ENCODE measurements around the gene EFNA5.

Gene EFNA5

DNA sequence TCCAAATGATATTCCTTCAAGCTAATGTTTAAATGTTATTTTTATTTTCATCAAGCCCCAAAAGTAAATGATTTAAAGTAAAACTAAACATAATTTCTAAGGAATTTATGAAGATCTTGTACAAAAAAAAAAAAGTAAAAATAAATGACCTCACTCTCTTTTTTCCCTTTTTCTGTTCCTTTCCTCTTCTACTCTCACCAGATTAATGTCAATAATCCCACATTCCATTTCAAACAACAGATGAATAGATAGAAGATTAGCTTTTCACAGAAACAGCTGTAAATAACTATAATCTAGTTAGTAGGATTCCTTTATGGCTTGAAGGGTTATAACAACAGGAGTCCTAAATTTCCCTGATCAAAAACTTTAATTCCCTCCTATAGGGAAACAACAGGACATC, 88.1 kb downstream of the EFNA5 start:
- H3K36me3 Mint-ChIP-seq (ENCODE audit: insufficient read depth), result no peaks in the 10 kb centered on the region
- no peak overlapping the region for H3K4me3 Mint-ChIP-seq
- H3K4me1 Mint-ChIP-seq, result no peaks in the 10 kb centered on the region
- no peak overlapping the region for H3K27ac Mint-ChIP-seq (ENCODE audit: low read depth)
- ATAC-seq (replicated peaks; ENCODE audit: extremely low read depth, poor library complexity, severe bottlenecking) (no peak), DNase-seq (ENCODE audit: low spot score in 2 of 2) (no peak)
- no peaks in the 10 kb centered on the region for H3K9me3 Mint-ChIP-seq
- H3K27me3 Mint-ChIP-seq, result peaks cover 9% of the 10 kb centered on the region

DNA sequence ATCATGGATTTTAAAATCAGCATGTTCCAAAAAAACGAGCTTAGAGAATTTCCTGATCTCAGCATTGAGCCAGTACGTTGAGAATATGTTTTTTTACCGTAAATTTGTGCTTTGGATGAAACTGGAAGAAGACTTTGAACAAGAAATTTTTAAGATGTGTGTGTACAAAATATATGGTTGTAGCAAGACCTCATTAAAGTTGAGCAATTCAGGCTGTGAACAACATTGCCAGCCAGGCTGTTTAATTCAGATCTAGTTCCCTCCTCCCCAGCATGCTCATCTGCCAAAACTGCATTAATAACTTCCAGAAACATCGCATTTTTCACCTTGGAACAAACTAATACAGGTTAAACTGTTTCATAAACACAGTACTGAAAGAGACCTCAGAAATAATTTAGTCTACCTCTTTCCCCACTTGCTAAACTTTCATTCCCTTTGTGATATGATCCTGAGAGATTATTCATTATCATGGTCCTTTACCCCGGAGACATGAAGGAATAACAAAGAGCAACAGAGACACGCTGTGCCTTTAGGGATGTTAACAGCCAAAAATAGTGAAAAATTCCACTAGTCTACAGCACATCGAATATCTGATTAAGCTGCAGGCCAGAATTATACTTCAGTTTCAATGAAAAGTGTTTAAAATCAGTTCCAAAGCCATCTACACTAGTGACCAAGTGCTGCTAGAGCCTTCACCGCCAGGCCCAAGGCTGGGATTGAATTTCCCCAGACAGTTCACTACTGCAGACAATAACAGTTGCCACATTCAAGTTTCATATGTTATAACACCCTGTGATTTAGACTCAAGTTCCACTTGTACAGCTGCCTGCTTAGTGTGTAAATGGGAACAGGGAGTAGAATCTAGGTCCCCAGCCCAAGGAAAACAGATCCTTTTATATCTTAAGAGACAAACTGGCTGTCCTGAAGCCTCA, 89.6 kb downstream of the EFNA5 start:
- Mint-ChIP-seq H3K4me3 (no peak overlapping the region), H3K4me1 (no peaks in the 10 kb centered on the region), H3K27ac (ENCODE audit: low read depth) (no peak overlapping the region), H3K36me3 (ENCODE audit: insufficient read depth) (no peaks in the 10 kb centered on the region), H3K9me3 (no peaks in the 10 kb centered on the region), H3K27me3 (peaks cover 7% of the 10 kb centered on the region)
- DNase-seq (ENCODE audit: low spot score in 2 of 2), result no peak
- ATAC-seq (replicated peaks; ENCODE audit: extremely low read depth, poor library complexity, severe bottlenecking), result no peak

DNA sequence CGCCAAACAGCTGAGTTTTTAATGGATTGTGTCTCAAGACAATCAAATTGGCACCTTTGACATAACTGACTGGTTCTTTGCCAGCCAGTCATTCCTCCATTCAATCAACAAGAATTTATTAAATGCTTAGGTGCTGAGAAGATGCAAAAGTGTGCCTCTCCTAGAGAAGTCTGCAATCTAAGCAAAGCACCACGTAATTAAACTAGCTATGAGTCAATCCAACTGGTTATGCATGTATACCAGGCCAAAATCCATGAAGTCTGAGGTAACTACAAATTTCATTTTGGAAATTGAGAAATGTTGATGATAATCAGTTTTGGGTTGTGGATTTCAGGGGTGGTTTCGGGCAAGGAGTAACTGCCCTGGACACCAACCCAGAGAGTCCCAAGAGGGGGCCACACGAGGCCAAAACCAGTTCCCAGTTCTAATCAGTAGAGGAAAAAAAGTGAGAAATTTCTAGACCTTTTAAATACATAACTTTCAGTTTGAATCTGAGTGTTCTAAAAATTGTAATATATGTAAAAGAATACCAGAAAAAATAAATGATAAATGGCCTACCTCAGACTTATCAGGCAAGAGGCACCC, 92.6 kb downstream of the EFNA5 start:
- ATAC-seq (replicated peaks; ENCODE audit: extremely low read depth, poor library complexity, severe bottlenecking) (no peak), DNase-seq (ENCODE audit: low spot score in 2 of 2) (no peak)
- H3K4me1 Mint-ChIP-seq, result no peaks in the 10 kb centered on the region
- H3K4me3 Mint-ChIP-seq, result no peak overlapping the region
- H3K36me3 Mint-ChIP-seq (ENCODE audit: insufficient read depth), result no peaks in the 10 kb centered on the region
- H3K27me3 Mint-ChIP-seq, result no peaks in the 10 kb centered on the region
- no peak overlapping the region for H3K27ac Mint-ChIP-seq (ENCODE audit: low read depth)
- H3K9me3 Mint-ChIP-seq, result no peaks in the 10 kb centered on the region

DNA sequence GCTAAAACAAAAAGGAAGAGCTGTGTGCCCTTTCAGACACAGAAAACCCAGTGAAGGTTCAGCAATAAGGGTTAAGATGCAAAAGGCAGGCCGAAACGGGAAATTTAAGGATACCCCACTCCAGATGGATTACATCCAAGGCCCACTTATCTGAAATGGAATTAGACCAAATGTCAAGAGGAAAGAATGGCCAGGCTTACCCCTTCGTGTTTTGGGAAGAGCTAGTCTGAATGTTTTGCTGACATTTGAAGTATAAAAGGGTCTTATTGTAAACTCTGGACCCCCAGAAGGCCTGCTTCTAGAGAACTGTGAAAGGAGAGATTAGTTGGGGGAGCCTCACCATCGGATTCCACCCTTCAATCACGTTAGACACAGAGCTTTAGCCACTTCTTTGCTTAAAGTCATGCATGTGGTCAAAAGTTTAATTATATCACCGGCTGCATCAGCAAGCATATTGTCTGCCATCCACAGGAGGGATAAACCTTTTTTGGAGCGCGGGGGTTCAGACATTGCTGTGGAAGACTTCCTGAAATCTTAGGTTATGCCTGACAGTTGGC, 93.3 kb downstream of the EFNA5 start:
- Mint-ChIP-seq H3K36me3 (ENCODE audit: insufficient read depth) (no peaks in the 10 kb centered on the region), H3K27ac (ENCODE audit: low read depth) (no peak overlapping the region), H3K4me1 (no peaks in the 10 kb centered on the region), H3K9me3 (no peaks in the 10 kb centered on the region), H3K4me3 (no peak overlapping the region), H3K27me3 (no peaks in the 10 kb centered on the region)
- ATAC-seq (replicated peaks; ENCODE audit: extremely low read depth, poor library complexity, severe bottlenecking) (no peak), DNase-seq (ENCODE audit: low spot score in 2 of 2) (no peak)

DNA sequence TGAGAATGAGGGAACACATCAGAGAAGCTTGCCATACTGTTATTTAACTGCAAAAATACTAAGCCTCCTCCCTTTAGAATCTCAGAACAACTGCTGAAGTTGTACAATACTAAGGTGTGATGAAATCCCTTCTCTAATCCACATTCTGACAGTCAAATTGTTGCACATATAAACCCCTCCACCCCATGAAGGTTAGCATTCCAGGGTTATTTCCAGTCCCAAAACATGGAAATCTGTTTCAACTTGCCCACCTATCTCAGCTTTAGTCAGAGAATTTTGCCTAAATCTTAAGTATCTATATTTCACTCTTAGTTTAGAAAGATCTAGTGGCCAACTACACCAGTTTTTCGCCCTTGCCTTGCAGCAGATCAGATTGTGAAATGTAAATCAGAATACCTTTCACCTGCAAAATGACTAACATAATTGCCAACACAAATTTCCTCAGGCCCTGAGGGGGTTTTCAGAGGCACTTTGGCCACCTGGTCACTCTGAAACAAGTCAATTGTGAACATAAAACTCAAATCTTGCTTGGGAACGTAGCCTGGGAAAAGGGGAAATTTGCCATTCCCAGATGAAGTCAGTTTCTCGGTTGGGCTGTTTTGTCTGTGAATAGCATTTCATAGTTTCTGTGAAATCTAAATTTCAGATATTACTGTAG, 93.9 kb downstream of the EFNA5 start:
- no peak for ATAC-seq (replicated peaks; ENCODE audit: extremely low read depth, poor library complexity, severe bottlenecking)
- Mint-ChIP-seq H3K27ac (ENCODE audit: low read depth) (no peak overlapping the region), H3K27me3 (no peaks in the 10 kb centered on the region), H3K4me1 (peaks cover 4% of the 10 kb centered on the region), H3K9me3 (no peaks in the 10 kb centered on the region), H3K36me3 (ENCODE audit: insufficient read depth) (peaks cover 4% of the 10 kb centered on the region), H3K4me3 (no peak overlapping the region)
- no peak for DNase-seq (ENCODE audit: low spot score in 2 of 2)

DNA sequence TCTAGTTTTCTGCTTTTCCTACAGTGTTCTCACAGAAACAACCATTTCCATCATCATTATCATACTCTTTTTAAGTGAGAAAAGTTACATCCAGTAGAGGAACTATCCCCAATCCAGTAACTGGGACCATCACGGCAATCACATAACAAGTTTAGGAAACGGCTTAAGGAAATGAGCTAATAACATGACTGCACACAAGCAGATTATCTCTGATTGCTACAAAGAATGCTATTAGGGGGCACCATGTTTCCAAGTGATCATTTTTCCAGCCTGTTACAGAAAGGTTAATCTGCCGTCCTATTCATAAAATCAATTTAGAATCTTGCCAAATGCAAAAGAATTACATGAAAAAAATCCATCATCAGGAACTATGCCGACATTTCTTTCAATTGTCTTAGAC, 94.6 kb downstream of the EFNA5 start:
- no peaks in the 10 kb centered on the region for H3K9me3 Mint-ChIP-seq
- H3K36me3 Mint-ChIP-seq (ENCODE audit: insufficient read depth), result peaks cover 5% of the 10 kb centered on the region
- H3K27me3 Mint-ChIP-seq, result no peaks in the 10 kb centered on the region
- no peak overlapping the region for H3K4me3 Mint-ChIP-seq
- no peak for ATAC-seq (replicated peaks; ENCODE audit: extremely low read depth, poor library complexity, severe bottlenecking)
- peaks cover 11% of the 10 kb centered on the region for H3K4me1 Mint-ChIP-seq
- no peak overlapping the region for H3K27ac Mint-ChIP-seq (ENCODE audit: low read depth)
- DNase-seq (ENCODE audit: low spot score in 2 of 2), result no peak

DNA sequence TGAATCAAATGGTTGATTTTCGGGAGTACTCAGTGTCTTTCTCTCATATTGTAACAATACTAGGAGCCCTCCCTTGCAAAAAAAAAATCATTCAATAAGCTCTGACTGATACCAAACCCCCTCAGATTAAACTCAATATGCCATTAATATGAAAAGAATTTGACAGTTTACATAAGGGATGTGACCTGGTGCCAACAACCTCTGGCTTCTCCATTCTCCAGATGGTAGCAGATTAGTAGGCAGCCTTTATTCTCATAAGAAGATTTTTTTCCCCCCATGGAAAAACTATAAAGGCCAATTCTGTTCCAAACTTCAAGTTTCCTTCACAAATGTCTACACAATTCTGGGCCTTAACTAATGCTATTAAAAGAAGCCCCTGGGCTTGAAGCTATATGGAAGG, 96.5 kb downstream of the EFNA5 start:
- no peaks in the 10 kb centered on the region for H3K27me3 Mint-ChIP-seq
- no peak overlapping the region for H3K4me3 Mint-ChIP-seq
- H3K36me3 Mint-ChIP-seq (ENCODE audit: insufficient read depth), result peaks cover 6% of the 10 kb centered on the region
- no peaks in the 10 kb centered on the region for H3K9me3 Mint-ChIP-seq
- H3K27ac Mint-ChIP-seq (ENCODE audit: low read depth), result no peak overlapping the region
- peaks cover 23% of the 10 kb centered on the region for H3K4me1 Mint-ChIP-seq
- DNase-seq (ENCODE audit: low spot score in 2 of 2), result no peak
- ATAC-seq (replicated peaks; ENCODE audit: extremely low read depth, poor library complexity, severe bottlenecking), result no peak

DNA sequence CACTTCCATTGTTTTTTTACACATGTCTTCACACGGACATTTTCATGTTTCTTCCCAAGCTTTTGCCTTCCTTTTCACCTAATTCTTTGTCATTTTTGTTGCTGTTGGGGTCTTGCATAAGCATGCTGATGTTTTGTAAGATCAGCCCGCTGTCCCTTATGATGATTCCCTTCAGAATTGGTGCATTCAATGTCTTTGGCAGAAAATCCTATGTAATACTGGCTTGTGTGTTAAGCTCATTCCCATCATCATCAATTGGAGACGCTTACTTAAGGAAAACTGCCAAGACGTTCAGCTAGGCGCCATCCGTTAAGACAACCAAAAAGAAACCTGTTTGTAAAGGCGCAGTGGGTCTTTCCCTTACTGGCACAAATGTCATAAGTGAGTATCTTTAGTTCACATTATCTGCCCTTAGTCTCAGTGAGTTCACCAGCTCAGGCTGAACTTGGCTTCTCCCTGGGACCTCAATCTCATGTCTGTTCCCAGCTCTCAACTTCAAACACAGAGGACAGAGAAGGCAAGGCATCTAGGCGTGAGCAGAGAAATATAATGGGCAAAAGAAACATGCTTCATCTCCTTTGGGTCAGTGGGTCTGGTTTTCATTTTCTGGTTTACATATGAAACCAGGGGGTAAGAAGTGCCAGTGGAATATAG, 97.9 kb downstream of the EFNA5 start:
- Mint-ChIP-seq H3K4me1 (peaks cover 23% of the 10 kb centered on the region), H3K27me3 (no peaks in the 10 kb centered on the region), H3K4me3 (no peak overlapping the region), H3K27ac (ENCODE audit: low read depth) (no peak overlapping the region), H3K9me3 (no peaks in the 10 kb centered on the region), H3K36me3 (ENCODE audit: insufficient read depth) (peaks cover 6% of the 10 kb centered on the region)
- DNase-seq (ENCODE audit: low spot score in 2 of 2) (no peak), ATAC-seq (replicated peaks; ENCODE audit: extremely low read depth, poor library complexity, severe bottlenecking) (no peak)

DNA sequence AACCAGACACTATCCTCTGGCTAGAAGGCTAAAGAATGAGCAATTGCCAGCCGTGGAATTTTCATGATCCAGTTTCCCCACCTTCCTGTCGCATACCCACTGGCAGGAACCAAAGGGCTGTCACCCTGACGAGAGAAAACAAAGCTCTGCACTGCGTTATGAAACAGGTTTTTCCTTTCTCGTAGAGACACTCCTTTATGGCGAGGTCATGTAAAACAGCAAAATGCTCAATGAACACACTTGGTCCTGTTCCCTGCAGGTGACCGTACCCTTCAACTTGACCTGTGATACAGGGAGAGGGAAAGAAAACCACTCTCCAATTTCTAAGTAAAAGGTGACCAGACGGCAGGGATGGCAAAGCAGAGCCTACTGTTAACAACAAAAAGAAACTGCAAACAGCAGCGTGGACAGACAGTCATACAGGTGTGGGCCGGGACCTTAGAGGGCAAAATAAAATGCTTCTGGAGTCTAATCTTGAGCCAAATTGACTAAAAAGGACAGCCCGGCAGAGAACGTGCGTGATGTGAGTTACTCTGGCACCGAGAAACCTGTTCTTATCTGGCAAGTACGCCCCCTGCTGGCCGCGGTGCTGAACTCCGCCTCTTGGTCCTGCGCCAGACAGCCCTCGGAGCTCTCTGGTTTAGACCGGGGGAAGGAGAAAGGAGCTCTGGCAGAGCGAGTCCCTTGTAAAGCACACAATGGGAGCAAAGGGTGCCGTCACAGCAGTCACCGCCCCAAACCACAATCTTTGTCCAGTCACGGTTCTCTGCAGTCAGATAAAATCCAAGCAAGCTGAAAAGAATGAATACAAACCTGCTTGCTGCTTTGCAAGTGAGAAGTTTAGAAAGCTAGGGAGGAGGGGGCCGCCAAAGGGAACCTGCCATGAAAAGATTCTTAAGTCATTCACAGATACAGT, 98.9 kb downstream of the EFNA5 start:
- H3K27ac Mint-ChIP-seq (ENCODE audit: low read depth), result peak overlapping the region; percentile 83
- peaks cover 23% of the 10 kb centered on the region for H3K4me1 Mint-ChIP-seq

DNA sequence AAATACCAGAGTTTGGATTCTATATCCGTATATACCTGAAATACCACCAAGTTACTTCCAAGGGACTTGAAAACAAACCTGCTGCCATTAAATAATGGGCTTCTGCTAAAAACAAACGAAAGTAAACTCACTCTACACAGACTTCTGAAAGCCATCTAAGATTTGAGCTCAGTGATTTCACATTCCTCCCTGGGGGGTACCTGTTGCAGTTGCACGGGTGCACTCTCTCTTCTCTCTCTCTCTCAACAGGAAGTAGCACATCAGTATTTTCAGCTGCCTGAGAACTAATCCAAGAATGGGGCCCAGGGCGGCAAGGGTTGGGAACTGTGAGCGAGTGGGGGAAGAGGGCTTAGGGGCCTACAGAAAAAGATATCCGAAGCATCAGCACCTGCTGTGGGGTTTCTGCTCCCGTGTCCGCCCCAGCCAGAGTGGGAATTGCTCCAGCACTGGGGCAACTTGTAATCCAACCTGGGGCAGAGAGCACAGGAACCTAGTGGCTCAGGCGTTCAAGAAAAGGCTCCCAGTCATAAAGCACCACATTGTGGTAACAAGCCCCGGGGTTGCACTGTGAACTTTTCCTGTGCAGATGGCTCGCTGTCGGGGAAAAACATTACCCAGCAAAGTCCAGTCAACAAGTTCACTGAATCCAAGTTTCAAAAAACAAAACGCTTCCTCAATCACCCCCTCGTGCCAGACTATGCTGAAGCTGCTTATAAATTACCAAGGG, 99.8 kb downstream of the EFNA5 start:
- Mint-ChIP-seq H3K4me3 (peak overlapping the region; percentile 76), H3K27me3 (no peaks in the 10 kb centered on the region), H3K36me3 (ENCODE audit: insufficient read depth) (peaks cover 6% of the 10 kb centered on the region), H3K27ac (ENCODE audit: low read depth) (peak overlapping the region; percentile 83), H3K4me1 (peaks cover 23% of the 10 kb centered on the region), H3K9me3 (no peaks in the 10 kb centered on the region)
- ATAC-seq (replicated peaks; ENCODE audit: extremely low read depth, poor library complexity, severe bottlenecking), result peak; percentile 69
- DNase-seq (ENCODE audit: low spot score in 2 of 2), result peak; percentile 18 to 33

More for the DNA sequence above, 98.9 kb downstream of the EFNA5 start:
- H3K9me3 Mint-ChIP-seq, result no peaks in the 10 kb centered on the region
- H3K36me3 Mint-ChIP-seq (ENCODE audit: insufficient read depth), result peaks cover 6% of the 10 kb centered on the region
- peak overlapping the region; percentile 76 for H3K4me3 Mint-ChIP-seq
- no peaks in the 10 kb centered on the region for H3K27me3 Mint-ChIP-seq
- ATAC-seq (replicated peaks; ENCODE audit: extremely low read depth, poor library complexity, severe bottlenecking) (peak; percentile 73), DNase-seq (ENCODE audit: low spot score in 2 of 2) (peak; percentile 83 to 85)

DNA sequence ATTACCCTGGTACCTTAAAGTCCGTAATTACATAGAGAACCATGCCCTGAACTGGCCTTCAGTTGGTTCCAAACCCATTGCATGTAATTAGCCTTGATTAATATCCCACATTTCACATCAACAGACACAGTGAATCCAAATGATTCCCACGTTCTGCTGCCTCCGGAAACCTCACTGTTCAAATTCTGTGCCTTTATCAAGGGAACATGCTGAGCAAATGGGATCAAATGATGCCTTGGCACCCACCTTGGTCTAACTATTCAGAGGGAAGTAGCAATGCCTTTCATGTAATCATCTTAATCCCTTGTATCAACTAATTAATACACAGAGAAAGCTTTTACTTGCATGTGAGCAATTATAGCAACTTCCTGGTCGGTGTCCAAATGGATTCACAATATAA, 100.6 kb downstream of the EFNA5 start:
- H3K27me3 Mint-ChIP-seq, result no peaks in the 10 kb centered on the region
- no peak overlapping the region for H3K4me3 Mint-ChIP-seq
- DNase-seq (ENCODE audit: low spot score in 2 of 2), result no peak
- no peaks in the 10 kb centered on the region for H3K9me3 Mint-ChIP-seq
- H3K36me3 Mint-ChIP-seq (ENCODE audit: insufficient read depth), result peaks cover 6% of the 10 kb centered on the region
- H3K4me1 Mint-ChIP-seq, result peaks cover 23% of the 10 kb centered on the region
- H3K27ac Mint-ChIP-seq (ENCODE audit: low read depth), result peak overlapping the region; percentile 83
- ATAC-seq (replicated peaks; ENCODE audit: extremely low read depth, poor library complexity, severe bottlenecking), result no peak

All from central memory CD8-positive, alpha-beta T cell (primary cell).